HG02623 (cell line): ENCODE data around the gene CATSPER1.
"Not testable (repeated sequence)": the region's sequence is repeated elsewhere in the genome, so short reads cannot be mapped to it uniquely, and the experiment has no call there.

Source experiments
- ATAC-seq: cut with Tn5 transposase; IDR thresholded peaks from one replicate; pipeline ENCODE4 v1.9.1; 2021; ENCODE audit warnings: moderate library complexity; ENCODE audit not compliant: unreplicated experiment

Gene CATSPER1

GRCh38 chr11:66020618-66021357 is 5.5 kb downstream of the CATSPER1 start:
- no peak for ATAC-seq

GRCh38 chr11:66020212-66020611 is 6.1 kb downstream of the CATSPER1 start:
- no peak for ATAC-seq

GRCh38 chr11:66017321-66017720 is 9.0 kb downstream of the CATSPER1 start:
- ATAC-seq: no peak

- no peak for ATAC-seq
Measured at GRCh38 chr11:66016793-66017177, 9.5 kb downstream of the CATSPER1 start.

- no peak for ATAC-seq
Measured at GRCh38 chr11:66015936-66016792, 10.1 kb downstream of the CATSPER1 start.

- ATAC-seq: no peak
Measured at GRCh38 chr11:66015454-66015881, 10.8 kb downstream of the CATSPER1 start.

- no peak for ATAC-seq
Measured at GRCh38 chr11:66014804-66015453, 11.3 kb downstream of the CATSPER1 start.

GRCh38 chr11:66013762-66014100 is 12.5 kb downstream of the CATSPER1 start:
- no peak for ATAC-seq

- ATAC-seq: no peak
Measured at GRCh38 chr11:66012946-66013761, 13.1 kb downstream of the CATSPER1 start.

- no peak for ATAC-seq
Measured at GRCh38 chr11:66012371-66012945, 13.8 kb downstream of the CATSPER1 start.

GRCh38 chr11:66011785-66012303 is 14.4 kb downstream of the CATSPER1 start, which contains the start of gene CST6:
Gene CST6, plus strand, starts transcription at chr11:66012008. Its CDS starts 37 bp downstream, at chr11:66012045.
- no peak for ATAC-seq

- ATAC-seq: no peak
Measured at GRCh38 chr11:66011239-66011784, 15.0 kb downstream of the CATSPER1 start.

GRCh38 chr11:66010036-66010435 is 16.2 kb downstream of the CATSPER1 start:
- ATAC-seq: not testable (repeated sequence)

GRCh38 chr11:66008468-66009101 is 17.7 kb downstream of the CATSPER1 start:
- ATAC-seq: no peak

GRCh38 chr11:66008095-66008467 is 18.2 kb downstream of the CATSPER1 start:
- no peak for ATAC-seq

GRCh38 chr11:66007201-66007634 is 19.1 kb downstream of the CATSPER1 start:
- no peak for ATAC-seq

- no peak for ATAC-seq
Measured at GRCh38 chr11:66006891-66007176, 19.4 kb downstream of the CATSPER1 start.

GRCh38 chr11:66006134-66006890 is 20.0 kb downstream of the CATSPER1 start:
- ATAC-seq: no peak

GRCh38 chr11:66004186-66004585 is 22.1 kb downstream of the CATSPER1 start:
- no peak for ATAC-seq
